Fibroblast of the aortic adventitia (primary cell): ENCODE results near the gene LSM7. TPM values are rescaled to one million over a fixed set of nuclear protein-coding genes. Genes with fewer than 3 reads are reported as not detected.

Experiments
- DNase-seq: peaks from one replicate; pipeline ENCODE4 v3.0.0-alpha.2; 2010; ENCODE audit warnings: low read depth
- H3K4me3 ChIP-seq: 2 replicates; pipeline ENCODE4 v1.5.1; 2011; ENCODE audit warnings: low read depth, mild to moderate bottlenecking, control low read depth, low read length, moderate library complexity
- CTCF ChIP-seq: IDR thresholded peaks from 2 replicates; pipeline ENCODE4 v1.5.1; 2011; ENCODE audit warnings: mild to moderate bottlenecking, low read length, control low read depth, inconsistent platforms; ENCODE audit not compliant: insufficient read depth
- total RNA-seq: library from RNA; depleted of rRNA; stranded (reverse); fragments of >200 nt; gene quantifications from 2 replicates; pipeline ENCODE4 v1.2.3, GENCODE V29; 2012; ENCODE audit warnings: low replicate concordance

The LSM7 gene
- total RNA-seq, 1 donor = 108 TPM

DNA sequence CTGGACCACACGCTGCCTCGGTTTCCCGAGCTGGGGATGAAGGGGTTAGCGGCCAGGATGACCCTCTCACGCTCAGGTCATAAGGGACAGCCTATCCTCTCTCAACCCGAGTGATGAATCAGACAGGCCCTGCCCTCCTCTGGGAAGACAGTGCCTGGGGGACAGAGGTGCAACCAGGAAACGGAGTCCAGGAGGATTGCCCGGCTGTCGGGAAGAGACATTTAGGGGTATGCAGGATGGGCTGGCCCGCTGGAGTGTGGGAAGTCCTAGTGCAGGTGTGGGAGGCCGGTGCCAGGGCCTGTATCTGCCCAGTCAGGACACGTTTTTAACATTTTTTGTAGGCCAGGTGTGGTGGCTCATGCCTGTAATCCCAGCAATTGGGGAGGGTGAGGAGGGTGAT lies 8.3 kb downstream of the LSM7 start:
- no peak overlapping the region for H3K4me3 ChIP-seq
- no peak for TF ChIP-seq CTCF
- no peak for DNase-seq

- H3K4me3 ChIP-seq = no peak overlapping the region
- TF ChIP-seq CTCF = no peak
- DNase-seq = no peak
Measured at GRCh38 chr19:2319551-2319950, 8.8 kb downstream of the LSM7 start.

GRCh38 chr19:2318923-2319322 lies 9.5 kb downstream of the LSM7 start:
- no peak for TF ChIP-seq CTCF
- DNase-seq = no peak
- no peak overlapping the region for H3K4me3 ChIP-seq

- H3K4me3 ChIP-seq = no peak overlapping the region
- TF ChIP-seq CTCF = no peak
- no peak for DNase-seq
Measured at GRCh38 chr19:2317756-2318155, 10.6 kb downstream of the LSM7 start.

DNA sequence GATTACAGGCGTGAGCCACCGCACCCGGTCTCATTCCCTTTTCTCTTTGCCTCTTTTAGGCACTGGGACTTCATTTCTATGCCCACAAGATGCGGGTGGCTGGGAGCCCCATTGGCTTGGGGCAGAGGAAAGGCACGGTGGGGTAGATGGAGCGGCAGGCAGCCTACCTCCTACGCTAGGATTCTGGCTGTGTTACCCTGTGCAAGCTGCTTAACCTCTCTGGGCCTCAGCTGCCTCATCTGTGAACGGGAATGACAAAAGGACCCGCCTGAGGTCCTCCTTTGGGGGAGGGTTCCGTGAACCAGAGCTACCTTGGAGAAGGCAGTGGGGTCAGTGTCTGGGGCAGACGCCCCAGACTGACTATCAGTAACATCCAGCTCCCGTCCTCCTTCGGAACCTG lies 11.1 kb downstream of the LSM7 start:
- no peak overlapping the region for H3K4me3 ChIP-seq
- no peak for DNase-seq
- no peak for TF ChIP-seq CTCF

DNA sequence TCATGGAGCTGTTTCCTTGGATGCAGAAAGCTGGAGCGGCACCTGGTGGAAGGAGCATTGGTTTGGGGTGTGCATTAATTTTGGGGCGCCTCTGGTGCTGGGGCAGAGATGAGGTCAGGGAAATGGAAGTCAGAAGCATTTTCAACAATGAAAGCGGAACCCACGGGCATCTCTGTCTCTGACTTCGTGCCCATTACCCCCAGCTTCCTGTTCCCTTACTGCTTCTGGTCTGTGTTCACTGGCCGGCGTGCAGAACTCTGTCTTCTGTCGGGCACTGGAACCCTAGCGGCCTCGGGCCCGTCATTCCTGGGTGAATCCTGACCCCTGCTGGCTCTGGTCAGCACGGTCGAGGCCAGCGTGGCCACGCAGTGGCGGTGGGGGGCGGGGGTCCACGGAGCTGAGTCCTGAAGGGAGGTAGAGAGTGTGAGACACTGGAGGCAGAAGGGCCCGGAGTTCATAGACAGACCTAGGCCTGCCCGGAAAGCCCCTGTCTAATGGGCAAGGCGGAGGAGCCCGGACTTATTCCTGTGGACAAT lies 12.5 kb downstream of the LSM7 start:
- H3K4me3 ChIP-seq = no peak overlapping the region
- TF ChIP-seq CTCF = peak; percentile 68
- DNase-seq = peak; percentile 62

GRCh38 chr19:2315121-2315817 lies 13.1 kb downstream of the LSM7 start:
- no peak for DNase-seq
- H3K4me3 ChIP-seq = no peak overlapping the region
- TF ChIP-seq CTCF = no peak
